Measurements from ENCODE around the gene GRB10.

The GRB10 gene

DNA sequence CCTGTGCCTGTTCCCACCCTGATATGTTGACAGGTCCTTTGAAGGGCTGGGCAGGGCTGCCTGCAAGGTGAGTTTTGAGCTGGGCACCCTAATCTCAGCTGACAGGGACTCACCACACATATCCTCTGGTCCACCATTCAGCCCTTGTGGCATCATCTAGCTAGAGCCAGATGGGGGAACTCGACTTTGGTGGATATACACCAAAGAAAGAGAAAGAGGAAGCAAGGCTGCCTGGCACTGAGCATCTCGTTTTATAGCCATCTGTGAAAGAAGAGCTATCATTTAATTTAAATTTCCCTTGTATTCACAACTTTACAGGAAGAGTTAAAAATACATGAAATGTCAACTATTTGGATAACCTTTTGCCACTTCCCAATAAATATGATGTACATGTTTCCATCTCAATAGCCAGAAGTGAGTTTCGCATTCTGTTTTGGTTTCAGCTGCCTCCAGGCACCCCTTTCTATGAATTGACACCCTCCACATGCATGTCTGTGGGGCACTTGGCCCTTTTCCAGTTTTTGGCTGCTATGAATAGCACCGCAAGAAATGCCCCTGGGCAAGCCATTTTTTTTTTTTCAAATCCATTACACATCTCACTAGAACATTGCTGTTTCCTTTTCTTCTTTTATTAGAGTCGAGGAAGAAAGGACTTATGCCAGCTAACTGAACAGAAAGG is 22.9 kb upstream of the GRB10 start:
- no peak for DNase-seq (ENCODE audit: low read depth)
- H3K4me3 ChIP-seq (ENCODE audit: low read depth, low read length): no peak overlapping the region
- TF ChIP-seq, protein P1, sequence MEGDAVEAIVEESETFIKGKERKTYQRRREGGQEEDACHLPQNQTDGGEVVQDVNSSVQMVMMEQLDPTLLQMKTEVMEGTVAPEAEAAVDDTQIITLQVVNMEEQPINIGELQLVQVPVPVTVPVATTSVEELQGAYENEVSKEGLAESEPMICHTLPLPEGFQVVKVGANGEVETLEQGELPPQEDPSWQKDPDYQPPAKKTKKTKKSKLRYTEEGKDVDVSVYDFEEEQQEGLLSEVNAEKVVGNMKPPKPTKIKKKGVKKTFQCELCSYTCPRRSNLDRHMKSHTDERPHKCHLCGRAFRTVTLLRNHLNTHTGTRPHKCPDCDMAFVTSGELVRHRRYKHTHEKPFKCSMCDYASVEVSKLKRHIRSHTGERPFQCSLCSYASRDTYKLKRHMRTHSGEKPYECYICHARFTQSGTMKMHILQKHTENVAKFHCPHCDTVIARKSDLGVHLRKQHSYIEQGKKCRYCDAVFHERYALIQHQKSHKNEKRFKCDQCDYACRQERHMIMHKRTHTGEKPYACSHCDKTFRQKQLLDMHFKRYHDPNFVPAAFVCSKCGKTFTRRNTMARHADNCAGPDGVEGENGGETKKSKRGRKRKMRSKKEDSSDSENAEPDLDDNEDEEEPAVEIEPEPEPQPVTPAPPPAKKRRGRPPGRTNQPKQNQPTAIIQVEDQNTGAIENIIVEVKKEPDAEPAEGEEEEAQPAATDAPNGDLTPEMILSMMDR (IDR thresholded peaks at IDR 0.05; ENCODE audit: low read depth, low read length, missing control alignments): no peak

DNA sequence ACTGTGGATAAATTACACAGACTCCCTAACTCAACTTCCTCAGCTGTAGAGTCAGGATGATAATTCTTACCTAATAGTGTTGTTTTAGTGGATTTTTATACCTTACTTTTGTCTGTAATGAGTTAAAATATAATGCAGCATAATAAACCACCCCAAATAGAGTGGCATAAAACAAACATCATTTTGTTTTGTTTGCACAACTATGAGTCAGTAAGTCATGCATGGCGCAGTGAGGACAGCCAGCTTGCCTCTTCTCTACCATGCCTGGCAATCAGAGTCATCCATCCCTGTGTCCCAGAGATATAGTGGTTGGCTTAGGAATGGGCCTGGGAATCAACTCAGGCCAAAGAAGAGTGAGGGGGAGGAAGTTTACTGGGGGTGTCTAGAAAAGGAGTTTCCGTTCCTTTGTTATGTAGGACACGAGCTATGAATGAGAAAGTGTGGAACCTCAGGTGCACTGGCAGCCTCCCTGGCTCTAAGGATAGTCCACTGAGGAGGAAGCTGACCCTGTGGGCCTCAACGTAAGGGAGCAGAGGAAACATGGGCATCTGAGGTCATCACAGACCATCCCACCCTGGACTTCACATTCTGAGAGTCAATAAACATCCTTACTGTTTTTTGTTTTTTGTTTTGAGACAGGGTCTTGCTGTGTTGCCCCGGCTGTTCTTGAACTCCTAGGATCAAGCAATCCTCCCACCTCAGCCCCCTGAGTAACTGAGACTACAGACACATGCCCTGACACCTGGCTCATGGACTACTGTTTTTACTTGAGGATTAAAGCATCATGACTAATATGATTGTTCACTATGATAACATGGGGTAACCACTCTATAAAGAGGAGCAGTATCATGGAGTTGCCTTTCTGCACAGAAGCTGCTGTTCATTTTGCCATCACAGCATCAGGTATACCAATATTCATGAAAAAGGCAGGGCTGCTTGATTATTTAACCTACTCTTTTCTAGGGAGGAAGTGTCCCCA is 21.0 kb upstream of the GRB10 start:
- DNase-seq (ENCODE audit: low read depth): no peak
- TF ChIP-seq, protein P1 (IDR thresholded peaks at IDR 0.05; ENCODE audit: low read depth, low read length, missing control alignments): no peak

DNA sequence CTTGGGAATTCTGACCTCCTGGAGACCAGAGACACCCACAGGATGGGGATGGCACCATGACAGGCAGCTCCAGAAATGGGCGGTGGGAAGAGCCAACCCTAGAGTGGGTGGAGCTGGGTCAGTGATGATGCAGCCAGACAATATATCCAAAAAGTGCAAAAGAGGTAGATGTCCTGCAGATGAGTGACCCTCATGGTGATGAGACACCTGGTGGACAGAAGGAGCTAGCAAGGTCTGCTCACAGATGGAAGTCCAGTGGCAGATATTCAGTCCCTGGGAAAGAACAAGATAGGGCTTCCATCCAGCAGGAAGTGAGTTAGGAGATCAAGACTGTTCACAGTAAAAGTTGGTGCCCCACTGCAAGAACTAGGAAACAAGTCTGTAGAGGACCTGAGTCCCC is 19.2 kb upstream of the GRB10 start:
- no peak for DNase-seq (ENCODE audit: low read depth)
- H3K4me3 ChIP-seq (ENCODE audit: low read depth, low read length): no peak overlapping the region
- TF ChIP-seq, protein P1 (IDR thresholded peaks at IDR 0.05; ENCODE audit: low read depth, low read length, missing control alignments): no peak

More for the DNA sequence above, 21.0 kb upstream of the GRB10 start:
- no peak overlapping the region for H3K4me3 ChIP-seq (ENCODE audit: low read depth, low read length)

DNA sequence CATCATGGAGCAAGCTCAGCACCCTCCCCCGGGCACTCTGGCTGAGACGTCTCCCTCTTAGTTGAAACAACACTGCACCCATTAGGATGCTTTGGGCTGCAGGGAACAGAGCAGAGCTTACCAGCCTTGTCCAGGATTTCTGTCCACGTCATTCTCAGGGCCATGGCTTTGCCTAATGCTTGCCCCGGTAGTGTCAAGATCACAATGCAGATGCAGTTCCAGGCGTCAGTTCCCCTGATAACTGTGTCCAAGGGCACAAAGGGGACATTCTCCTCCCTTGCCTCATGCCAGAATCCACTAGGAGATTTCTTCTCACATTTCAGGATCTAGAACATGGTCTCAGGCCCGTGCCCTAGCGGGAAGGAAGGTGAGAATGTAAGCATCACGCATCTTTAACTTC is 17.2 kb upstream of the GRB10 start:
- no peak for DNase-seq (ENCODE audit: low read depth)
- no peak overlapping the region for H3K4me3 ChIP-seq (ENCODE audit: low read depth, low read length)
- TF ChIP-seq, protein P1 (IDR thresholded peaks at IDR 0.05; ENCODE audit: low read depth, low read length, missing control alignments): no peak

DNA sequence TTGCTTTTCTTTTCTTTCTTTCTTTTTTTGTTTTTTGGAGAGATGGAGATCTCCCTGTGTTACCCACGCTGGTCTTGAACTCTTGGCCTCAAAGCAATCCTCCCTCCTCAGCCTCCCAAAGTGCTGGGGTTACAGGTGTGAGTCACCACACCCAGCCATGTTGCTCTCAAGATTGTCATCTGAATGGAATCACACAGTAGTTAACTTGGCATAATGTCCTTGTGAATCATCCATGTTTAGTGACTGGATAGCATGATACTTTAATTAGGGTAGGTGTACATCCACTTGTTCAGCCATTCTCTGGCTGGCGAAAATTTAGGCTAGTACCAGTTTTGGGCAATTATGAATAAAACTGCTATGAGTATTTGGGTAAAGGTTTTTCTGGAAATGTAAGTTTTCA is 15.4 kb upstream of the GRB10 start:
- no peak overlapping the region for H3K4me3 ChIP-seq (ENCODE audit: low read depth, low read length)
- DNase-seq (ENCODE audit: low read depth): no peak
- TF ChIP-seq, protein P1 (IDR thresholded peaks at IDR 0.05; ENCODE audit: low read depth, low read length, missing control alignments): no peak

DNA sequence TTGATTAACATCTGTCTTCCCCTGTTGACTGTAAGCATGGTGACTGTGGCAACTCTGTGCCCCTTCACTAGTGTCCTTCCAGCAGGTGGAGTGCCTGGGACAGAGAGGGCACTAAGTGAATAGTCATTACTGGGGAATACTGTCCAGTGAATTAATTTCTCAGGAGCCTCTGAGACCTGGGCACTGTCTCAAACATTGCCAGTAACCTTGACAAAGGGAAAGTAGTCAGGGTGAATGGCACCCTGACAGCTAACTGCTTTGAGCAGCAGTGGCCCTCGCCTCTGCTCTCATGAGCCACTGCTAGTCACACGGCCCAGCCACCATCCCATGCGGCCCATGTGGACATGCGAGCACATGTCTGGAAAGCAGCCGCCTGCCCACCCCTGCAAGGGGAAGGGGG is 13.1 kb upstream of the GRB10 start:
- no peak overlapping the region for H3K4me3 ChIP-seq (ENCODE audit: low read depth, low read length)
- DNase-seq (ENCODE audit: low read depth): no peak
- TF ChIP-seq, protein P1 (IDR thresholded peaks at IDR 0.05; ENCODE audit: low read depth, low read length, missing control alignments): no peak

All from GM12864 (cell line).